22Rv1 (cell line): ENCODE data around the gene GDPD4.

Experiments
- ZFX ChIP-seq: fragments of 450-650 bp; IDR thresholded peaks from 2 replicates; pipeline ENCODE4 v1.6.1; 2017; ENCODE audit warnings: antibody characterized with exemption, borderline replicate concordance
- TF ChIP-seq, protein P1 (sequence below): fragments of 450-650 bp; IDR thresholded peaks from 2 replicates; pipeline ENCODE4 v1.5.1; 2017; ENCODE audit warnings: mild to moderate bottlenecking

DNA sequence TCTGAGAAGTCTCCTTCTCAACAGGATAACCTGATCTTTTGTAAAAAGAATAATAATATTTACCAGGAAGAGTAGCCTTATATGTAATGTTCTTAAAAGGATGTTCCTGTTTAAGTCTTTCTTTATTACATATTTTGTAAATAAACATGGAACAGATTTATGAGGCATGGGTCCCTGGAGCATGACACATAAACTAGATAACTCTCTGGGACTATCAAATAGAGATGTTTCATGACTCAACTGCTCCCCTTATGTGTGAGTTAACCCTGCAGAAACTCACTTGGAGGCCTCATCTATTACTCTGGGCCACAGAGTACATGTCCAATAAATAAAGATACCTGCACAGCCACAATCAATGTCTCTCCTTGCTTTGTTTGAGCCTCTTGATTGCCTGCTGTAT, 64.6 kb downstream of the GDPD4 start:
- TF ChIP-seq, protein P1, sequence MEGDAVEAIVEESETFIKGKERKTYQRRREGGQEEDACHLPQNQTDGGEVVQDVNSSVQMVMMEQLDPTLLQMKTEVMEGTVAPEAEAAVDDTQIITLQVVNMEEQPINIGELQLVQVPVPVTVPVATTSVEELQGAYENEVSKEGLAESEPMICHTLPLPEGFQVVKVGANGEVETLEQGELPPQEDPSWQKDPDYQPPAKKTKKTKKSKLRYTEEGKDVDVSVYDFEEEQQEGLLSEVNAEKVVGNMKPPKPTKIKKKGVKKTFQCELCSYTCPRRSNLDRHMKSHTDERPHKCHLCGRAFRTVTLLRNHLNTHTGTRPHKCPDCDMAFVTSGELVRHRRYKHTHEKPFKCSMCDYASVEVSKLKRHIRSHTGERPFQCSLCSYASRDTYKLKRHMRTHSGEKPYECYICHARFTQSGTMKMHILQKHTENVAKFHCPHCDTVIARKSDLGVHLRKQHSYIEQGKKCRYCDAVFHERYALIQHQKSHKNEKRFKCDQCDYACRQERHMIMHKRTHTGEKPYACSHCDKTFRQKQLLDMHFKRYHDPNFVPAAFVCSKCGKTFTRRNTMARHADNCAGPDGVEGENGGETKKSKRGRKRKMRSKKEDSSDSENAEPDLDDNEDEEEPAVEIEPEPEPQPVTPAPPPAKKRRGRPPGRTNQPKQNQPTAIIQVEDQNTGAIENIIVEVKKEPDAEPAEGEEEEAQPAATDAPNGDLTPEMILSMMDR = no peak
- no peak for TF ChIP-seq ZFX
